HG02763 (cell line): ENCODE data around the gene ARHGEF28.

ENCODE experiments used
- ATAC-seq: cut with Tn5 transposase; IDR thresholded peaks from one replicate; pipeline ENCODE4 v1.9.1; 2021; ENCODE audit warnings: mild to moderate bottlenecking, moderate library complexity; ENCODE audit not compliant: unreplicated experiment

Gene ARHGEF28

DNA sequence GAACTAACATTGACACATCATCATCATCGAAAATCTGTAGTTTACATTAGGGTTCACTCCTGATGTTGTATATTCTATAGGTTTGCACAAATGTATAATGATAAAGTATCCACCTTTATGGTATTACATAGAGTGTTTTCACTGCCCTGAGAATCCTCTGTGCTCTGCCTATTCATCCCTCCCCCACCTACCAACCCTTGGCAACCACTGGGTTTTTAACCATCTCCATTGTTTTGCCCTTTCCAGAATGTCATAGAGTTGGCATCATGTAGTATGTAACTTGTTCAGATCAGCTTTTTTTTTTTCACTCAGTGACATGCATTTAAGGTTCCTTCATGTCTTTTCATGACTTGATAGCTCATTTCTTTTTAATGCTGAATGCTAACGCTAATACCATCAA, 106.0 kb downstream of the ARHGEF28 start:
- no peak for ATAC-seq

DNA sequence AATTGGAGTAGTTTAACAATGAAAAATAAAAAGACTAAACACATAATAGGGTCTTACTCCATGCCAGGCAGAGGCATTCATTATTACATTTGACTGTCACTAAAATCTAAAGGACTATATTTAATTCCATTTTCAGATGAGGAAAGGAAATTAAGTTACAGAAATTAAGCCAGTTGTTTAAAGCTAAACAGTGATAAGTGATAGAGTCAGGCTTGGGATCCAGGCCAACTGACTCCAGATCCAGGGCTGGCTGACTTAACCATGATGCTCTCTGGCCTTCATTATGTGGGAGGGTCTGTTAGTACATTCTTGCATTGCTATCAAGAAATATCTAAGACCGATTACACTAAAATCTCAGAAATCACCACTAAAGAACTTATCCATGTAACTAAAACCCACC, 107.2 kb downstream of the ARHGEF28 start:
- ATAC-seq = no peak

DNA sequence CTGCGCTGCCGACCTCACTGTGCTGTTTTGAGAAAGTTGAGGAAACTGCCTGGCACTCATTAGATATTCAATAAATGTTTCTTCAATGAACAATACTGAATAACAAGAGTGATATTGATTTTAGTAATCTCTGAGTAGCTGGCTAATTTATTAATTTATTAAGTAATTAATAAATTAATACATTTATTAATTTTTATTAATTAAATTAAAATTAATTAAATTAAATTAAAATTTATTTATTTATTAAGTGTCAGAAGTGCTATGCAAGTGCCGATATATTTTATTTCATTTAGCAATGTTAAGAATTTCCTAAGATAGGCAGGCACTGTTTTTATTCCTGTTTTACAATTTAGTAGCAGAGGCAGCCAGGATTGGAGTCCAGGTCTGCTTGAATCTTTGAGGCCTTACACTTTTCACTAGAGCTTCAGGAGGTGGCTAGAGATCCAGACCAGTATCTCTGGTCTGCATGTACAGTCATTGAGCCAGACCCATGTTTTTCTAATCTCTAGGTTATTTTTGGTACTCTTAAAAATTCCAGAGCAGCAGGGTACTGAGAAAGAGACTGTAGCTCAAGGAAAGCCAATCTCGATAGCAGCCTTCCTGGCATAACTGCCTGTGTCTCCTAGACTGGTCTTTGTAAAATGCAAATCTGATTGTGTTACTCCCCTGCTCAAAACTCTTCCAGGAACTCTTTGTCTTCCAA, 109.2 kb downstream of the ARHGEF28 start:
- ATAC-seq = no peak

DNA sequence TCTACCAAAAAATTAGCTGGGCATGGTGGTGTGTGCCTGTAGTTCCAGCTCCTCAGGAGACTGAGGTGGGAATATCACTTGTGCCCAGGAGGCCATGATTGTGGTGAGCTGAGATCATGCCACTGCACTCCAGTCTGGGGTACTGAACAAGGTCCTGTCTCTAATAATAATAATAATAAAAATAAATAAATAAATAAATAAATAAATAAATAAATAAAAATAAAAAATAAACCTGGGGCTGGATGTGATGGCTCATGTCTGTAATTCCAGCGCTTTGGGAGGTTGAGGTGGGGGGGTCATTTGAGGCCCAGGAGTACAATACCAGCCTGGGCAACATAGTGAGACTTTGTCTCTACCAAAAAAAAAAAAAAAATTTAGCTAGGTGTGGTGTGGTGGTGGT, 113.7 kb downstream of the ARHGEF28 start:
- no peak for ATAC-seq

DNA sequence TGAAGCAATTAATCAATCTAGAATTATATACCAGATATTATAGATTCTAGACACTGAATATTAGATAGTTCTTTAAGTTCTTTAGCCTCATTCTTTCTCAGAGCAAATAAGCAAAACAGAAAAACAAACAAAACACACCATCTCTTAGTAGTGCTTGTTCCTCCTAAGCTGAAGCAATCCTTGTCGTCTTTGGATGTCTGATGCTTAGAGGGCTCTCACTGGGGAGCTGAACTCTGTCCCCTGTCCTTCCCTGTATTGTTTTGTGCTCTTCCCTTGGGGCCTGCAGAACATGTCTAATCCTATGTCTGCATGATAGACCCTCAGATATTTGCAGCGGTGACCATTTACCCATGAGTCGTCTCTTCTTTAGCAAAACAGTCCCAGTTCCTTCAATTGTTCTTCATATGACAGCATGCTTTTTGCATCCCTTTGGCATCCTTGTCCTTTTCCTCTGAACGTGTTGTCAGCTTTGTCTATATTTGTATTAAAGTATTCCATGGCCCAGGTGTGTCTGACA, 114.3 kb downstream of the ARHGEF28 start:
- ATAC-seq = no peak

DNA sequence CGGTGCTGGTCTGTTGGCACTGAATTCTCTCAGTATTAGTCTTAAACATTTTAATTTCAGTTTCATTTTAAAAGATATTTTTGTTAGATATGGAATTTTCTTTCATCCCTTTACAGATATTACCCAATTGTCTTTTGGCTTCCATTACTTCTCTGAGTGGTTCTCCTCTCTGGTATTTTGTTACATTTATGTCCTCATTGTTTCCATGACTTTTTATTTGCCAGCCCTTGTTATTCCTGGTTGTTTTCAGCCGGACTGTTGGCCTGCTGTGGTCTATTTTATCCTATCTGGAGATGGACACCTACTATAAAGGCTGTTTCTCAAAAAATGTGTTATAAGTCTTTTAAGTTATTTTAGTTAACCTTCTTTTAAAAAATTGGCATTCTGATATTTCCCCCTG, 117.2 kb downstream of the ARHGEF28 start:
- no peak for ATAC-seq

DNA sequence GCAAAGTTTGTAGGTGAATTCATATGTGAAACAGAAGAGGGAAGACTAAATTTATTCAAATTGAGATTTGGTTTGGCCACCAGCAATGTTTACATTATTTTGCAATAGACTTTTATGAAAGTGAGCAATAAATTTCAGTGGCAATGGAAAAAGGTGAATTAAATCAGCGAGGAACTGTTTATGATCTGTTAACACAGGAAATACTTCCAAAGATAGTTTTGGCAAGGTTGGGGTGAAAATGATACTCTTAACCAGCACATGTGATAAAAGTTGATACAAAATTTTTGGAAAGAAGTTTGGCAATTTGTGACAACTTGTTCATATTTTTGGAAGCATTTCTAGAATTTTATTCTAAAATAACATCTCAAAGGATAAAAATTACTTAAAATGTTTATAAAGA, 119.8 kb downstream of the ARHGEF28 start:
- no peak for ATAC-seq

DNA sequence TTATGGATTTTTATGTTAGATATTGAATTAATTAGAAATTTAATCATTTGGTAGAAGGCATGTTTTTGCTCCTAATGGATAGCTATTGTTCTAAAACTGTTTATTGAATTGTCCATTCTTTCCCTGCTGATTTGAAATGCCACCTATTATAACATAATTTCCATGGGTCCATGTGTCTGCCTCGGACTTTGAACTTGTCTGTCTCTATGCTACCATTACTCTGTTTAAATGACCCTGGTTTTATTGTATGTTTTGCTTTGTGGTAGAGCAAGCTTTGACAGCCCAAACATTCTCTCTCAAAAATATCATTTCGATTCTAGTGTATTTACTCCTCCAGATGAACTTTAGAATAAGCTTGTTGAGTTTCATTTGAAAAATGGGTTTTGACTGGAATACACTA, 120.6 kb downstream of the ARHGEF28 start:
- ATAC-seq = no peak

DNA sequence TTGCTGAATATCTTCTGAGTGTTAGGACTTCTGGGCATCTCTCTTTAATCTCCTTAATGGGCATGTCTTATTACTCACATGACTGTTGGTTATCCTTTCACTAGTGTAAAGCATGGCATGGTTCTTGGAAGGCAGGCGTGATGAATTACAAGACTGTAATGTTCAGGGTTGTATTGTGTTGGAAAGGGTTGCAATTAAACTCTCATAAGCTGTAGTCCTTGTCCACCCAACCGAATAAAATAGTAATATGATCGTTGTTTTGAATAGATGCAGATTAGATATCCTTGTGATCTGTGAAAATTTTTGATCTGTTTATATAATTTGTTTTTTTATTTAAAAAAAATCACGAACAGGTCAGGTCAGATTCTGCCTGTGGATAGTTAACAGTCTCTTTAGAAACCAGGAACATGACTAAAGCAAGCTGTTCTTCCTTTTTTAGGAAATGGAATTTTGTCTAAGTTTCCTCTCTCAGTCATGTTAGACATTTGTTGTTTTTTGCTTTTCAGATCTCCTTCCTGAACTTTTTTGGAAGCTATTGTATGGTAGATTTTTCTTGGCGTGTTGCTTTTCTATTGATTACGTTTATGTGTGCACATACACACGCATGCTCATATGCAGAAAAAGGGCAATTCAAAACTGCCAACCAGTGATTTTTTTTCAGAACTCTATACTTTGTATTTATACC, 121.8 kb downstream of the ARHGEF28 start:
- no peak for ATAC-seq

DNA sequence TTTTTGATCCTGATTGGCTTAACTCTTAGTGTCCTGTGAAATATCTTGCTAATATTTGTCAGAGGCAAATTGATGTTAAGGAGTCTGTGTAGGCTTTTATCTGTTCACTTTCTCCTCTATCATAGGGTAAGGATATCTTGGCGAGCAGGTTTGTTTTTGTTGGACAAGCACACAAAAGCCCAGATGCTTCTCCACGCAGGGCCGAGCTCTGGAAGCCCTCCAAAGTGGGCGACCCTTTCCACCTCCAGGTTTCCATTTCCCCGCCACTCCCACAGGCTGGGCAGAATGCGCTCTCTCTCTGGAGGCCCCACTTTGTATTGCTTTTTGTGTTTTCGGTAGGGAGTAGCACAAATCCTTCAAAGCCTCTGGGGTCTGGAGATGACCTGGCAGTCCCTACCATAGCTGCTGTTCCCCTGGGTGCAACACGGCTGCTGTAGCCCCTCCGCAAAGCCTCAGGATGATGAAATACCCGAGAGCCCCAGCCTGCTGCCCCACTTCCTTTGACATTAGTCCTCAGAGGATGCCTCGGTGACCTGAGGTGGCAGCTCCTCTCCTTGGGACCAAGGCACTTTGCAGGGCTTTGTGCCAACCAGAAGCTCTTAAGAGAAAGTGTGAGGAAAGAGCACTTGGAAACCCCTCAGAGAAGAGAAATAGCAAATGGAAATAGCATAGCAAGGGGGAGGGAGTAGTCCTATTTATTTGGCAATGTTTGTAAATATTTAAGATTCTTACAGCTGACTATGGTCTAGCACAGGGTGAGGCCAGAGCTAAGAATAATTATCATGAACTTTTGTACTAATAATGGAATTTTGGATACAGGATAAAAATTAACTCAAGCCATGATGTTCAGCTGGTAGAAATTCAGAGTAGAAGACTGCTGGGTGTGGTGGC, 122.8 kb downstream of the ARHGEF28 start:
- ATAC-seq = no peak

DNA sequence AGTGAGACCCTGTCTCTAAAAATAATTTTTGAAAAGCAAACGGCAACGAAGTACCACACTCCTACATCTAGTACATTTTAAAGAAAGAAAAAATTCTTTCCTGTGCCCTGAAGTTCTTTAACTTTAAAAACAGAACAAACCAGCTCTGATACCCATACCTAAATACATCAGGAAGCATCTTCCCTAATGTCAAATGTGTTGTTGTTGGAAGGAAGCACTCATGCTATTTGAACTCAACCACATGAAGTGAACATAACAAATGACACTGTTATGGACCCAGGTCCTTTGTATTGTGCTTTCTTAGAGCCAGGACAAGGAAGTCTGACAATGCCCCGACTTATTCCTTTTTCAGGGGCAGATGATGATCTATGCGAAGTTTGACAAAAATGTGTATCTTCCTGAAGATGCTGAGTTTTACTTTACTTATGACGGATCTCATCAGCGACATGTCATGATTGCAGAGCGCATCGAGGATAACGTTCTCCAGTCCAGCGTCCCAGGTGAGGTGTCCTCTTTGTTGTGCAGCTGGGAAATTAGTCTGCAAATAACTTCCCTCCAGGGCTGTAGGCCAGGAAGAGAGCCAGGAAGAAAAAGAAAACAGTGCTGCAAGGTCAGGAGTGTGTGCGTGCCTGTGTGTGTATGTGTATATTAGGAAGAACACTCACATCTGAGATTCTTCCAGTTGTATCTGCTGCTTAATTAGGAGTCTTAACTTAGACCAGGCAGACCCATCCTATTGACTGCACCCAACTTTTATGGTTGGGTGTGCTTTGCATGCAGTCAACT, 123.7 kb downstream of the ARHGEF28 start:
- ATAC-seq = no peak

DNA sequence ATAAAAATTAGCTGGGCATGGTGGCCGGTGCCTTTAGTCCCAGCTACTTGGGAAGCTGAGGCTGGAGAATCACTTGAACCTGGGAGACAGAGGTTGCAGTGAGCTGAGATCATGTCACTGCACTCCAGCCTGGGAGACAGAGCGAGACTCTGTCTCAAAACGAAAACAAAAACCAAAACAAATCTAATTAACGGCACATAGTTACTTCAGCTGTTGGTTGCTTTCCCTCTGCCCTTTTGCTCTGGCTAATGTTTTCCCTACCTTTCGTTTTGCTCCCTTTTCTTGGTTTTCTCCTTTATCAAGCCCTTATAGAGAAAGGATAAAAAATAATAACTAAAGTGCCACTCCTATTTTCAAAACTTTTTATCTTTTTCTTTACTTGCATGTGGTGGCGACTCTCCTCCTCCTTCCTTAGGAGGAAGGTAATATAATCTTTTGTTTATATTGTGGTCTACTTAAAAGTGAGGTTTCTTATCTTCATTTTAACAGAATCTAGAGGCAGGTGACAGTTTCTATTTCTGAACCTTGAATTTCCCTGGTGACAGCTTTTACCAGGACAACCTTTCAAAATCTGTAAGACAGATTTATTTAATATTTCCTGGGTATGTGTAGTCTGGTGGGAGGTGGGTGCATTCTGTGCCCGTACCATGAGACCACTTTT, 125.4 kb downstream of the ARHGEF28 start:
- ATAC-seq = no peak

DNA sequence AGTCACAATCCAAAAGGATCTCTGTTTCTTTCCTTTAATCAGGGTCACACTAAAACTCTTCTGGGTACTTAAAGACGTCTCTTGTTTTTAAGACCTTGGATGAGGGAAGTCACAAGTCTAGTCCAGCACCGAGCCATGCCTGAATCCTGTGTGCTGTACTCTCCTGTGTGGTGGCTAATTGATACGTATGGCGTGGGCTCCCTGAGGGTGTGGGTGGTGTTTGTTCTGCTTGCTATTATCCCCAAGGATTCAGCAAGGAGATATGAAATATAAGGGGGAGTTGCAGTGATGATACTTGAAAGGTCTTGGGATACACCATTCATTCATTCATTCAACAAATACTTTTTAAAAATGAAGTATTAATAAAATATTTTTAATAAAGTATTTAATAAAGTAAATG, 128.3 kb downstream of the ARHGEF28 start:
- ATAC-seq = no peak

DNA sequence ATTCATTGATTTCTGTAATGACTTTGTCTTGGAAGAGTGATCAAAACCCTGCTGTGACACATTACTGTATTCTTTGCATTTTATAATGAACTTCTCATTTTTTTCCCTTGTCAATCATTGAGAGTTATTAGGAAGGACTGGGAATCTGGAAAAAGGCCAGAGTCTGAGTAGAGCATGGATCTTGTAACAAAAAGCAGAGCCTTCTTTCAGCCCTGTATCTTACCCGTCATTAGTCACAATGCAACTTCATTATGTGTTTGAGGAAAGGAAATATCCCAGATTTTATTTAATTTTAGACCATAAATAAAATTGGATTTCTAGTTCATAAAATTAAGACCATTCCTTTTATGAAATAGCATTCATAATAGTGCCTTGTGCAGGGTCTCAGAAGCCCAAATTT, 131.4 kb downstream of the ARHGEF28 start:
- no peak for ATAC-seq

DNA sequence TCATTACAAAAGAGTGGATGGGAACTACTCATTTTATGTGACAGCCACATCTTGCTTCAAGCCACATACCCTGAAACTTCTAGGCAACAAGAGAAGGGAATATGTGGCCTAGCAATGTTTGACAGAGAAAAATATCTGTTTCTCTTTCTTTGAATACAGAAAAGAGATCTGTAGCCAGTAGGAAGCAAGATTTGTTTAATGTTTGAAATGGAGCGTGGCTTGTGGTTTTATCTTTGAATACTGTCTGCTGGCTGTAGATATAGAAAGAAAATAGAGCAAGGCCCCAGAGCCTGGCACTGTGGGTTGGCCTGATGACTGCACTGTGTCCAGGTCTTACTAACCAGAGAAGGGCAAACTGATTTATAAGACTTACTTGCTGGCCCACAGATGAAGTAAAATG, 133.8 kb downstream of the ARHGEF28 start:
- ATAC-seq = no peak

DNA sequence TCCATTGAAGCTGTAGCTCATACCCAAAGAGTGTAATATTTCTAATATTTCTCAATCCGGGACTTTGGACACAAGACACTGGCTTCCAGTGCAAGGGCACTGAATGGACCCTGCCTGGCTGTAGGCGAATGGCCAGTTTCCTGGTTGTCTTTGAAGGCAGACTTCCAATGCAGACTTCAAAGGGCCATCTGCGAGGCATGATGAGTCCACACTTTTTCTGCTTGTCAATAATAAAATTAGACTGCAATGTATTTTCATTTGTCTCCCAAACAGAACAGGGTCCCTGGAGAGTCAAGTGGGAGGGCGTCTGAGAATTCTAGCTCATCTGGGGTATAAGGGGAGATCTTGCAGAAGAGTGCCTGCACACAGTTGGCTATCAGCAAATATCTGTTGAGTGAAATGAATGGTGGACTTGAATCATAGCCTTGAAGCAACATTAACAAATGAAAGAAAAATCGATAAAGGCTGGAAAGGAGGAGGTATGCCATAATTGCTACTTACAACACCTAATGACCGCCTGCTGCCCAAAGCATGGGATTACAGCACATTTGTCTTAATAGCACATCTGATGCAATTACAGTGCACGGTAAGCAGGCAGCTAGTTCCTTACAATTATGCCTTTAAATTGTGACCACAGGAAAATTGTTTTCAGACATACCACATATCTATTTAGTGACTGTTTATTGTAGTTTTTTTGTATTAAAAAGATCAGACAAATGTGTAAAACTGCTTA, 137.5 kb downstream of the ARHGEF28 start:
- ATAC-seq = no peak

DNA sequence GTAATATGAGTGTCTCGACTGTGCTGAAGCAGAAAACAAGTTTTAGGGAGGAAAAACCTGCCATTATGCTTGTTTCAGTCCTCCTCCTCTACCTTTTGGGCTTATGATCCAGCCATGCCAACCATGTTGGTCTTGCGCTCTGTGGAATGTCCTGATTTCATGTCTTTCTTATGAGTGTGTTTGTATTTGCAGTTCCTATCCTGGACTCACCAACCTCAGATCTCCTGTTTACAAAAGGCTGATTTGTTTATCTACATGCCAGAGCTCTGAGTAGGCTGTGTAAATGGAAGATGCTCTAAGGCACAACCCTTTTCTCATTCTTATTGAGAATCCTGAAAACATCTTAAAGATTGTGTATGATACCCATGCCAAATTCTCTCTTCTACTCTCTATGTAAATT, 138.6 kb downstream of the ARHGEF28 start:
- ATAC-seq = no peak

DNA sequence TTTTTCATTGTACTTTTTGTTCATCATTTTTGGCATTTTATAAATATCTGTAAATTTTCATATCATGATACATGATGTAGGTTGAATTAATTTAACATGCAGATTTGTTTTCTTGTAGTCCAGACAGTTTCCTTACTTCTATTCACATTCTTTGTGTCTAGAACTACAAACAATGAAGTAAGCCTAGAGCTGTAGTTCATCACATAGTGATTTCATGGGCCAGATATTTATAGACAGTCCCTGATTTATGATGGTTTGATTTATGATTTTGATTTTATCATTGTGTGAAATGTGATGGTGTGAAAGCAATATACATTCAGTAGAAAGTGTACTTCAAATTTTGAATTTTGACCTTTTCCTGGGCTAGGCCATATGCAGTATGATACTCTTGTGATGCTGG, 139.0 kb downstream of the ARHGEF28 start:
- no peak for ATAC-seq

DNA sequence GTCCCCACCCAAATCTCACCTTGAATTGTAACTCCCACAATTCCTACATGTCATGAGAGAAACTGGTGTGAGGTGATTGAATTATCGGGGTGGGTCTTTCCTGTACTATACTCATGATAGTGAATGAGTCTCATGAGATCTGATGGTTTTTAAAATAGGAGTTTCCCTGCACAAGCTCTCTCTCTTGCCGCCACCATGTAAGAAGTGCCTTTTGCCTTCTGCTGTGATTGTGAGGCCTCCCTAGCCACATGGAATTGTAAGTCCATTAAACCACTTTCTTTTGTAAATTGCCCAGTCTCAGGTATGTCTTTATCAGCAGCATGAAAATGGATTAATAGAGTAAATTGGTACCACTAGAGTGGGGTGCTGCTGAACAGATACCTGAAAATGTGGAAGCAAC, 140.9 kb downstream of the ARHGEF28 start:
- ATAC-seq = no peak
